GM10266 (cell line): Measurements from ENCODE around the gene MIDN.

Experiments used
- DNase-seq: peaks from one replicate; pipeline ENCODE4 v3.0.0; 2012; ENCODE audit errors: extremely low spot score
- TF ChIP-seq, protein P1 (sequence below): IDR thresholded peaks from 2 replicates; pipeline ENCODE4 v1.5.1; 2012; ENCODE audit warnings: mild to moderate bottlenecking, low read depth; ENCODE audit not compliant: control insufficient read depth, insufficient read depth; ENCODE audit errors: missing control alignments

Gene MIDN

DNA sequence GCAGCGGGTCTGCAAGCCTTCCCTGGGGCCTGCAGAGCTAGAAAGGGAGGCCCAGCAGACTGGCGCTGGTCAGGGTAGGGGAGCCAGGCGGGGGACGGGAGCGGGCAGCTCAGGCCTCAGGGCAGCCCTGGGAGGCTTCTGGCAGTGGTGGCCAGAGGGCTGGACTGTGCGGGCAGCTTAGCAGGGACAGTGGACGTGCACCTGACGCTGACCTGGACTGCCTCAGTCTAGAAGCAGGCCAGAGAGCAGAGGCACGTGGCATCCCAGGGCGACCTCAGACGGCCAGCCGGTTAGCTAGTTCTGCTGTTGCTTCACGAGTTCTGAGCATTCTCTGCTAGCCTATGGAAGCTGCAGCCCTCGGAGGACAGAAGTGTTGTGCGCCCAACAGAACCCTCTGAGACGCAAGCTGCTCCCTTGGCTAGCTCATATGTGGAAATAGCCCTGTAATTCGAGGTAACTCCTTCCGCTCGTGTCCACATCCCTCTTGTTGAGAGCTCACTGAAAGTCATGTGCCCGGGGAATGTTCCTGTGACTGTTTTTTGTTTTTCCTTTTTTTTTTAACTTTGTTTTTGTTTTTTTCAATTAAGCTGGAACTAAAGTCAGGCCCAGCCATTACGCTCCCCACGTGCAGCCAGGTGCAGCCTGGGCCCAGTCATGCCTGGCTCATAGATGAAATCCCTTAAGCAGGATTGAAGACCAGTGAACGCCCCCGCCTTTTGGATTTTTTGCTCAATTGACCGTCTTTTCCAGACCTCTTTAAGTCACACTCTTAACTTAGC lies 25.1 kb downstream of the MIDN start:
- DNase-seq = no peak

DNA sequence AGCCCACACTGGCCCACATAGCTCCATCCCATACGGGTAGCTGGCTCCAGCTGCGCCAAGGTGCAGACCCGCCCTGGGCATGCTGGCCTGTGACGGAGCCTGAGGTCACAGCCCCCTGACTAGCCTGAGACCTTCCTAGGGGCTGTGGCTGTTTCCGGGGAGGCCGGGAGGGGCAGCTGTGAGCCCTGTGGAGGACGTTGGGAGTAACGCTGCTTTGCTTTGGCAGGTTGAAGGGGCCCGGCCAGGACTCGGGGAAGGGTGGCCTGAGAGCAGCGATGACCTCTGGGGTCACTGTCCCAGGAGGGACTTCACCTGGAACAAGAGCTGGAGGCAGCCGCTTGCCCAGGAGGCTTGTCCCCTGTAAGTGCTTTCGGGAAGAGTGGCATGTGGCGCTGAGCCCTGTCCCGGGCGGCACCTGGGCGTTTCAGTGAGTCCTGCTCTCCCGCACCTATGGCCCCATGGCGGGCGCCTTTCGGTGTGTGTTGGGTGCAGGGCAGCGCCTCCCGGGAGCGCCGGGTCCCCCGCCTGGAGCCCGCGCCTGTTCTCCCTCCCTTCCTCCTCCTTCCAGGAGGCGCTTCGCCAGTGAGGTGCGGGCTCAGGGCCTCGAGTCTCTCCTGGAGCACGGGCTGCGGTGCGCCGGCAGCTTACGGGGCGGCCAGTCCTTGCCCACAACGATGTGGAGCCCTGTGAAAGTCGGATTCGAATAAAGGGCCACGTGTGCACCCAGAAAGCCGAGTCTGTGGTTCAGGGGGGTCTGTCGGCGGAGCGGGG lies 25.9 kb downstream of the MIDN start:
- TF ChIP-seq, protein P1, sequence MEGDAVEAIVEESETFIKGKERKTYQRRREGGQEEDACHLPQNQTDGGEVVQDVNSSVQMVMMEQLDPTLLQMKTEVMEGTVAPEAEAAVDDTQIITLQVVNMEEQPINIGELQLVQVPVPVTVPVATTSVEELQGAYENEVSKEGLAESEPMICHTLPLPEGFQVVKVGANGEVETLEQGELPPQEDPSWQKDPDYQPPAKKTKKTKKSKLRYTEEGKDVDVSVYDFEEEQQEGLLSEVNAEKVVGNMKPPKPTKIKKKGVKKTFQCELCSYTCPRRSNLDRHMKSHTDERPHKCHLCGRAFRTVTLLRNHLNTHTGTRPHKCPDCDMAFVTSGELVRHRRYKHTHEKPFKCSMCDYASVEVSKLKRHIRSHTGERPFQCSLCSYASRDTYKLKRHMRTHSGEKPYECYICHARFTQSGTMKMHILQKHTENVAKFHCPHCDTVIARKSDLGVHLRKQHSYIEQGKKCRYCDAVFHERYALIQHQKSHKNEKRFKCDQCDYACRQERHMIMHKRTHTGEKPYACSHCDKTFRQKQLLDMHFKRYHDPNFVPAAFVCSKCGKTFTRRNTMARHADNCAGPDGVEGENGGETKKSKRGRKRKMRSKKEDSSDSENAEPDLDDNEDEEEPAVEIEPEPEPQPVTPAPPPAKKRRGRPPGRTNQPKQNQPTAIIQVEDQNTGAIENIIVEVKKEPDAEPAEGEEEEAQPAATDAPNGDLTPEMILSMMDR = no peak
- no peak for DNase-seq

More for the DNA sequence above, 25.1 kb downstream of the MIDN start:
- TF ChIP-seq, protein P1 = no peak

DNA sequence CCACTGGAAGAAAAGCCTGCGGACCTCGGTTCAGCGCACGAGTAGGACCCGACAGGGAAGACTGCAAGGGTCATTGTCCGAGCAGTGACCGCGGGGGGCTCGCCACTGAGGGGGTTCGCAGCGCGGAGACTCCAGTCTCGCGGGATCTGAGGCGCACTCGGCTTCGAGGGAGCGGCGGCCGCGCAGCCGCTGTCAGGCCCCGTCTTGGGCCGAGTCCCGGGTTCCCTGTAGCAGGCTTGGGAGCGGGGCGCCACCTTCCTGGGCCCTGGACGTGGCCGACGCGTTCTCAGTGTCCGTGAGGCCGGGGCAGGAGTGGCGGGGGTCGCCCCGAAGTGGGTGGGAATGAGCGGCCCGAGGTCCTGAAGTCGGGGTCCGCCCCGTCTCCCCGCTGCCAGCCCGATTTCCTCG lies 26.5 kb downstream of the MIDN start:
- DNase-seq = no peak
- TF ChIP-seq, protein P1 = no peak

DNA sequence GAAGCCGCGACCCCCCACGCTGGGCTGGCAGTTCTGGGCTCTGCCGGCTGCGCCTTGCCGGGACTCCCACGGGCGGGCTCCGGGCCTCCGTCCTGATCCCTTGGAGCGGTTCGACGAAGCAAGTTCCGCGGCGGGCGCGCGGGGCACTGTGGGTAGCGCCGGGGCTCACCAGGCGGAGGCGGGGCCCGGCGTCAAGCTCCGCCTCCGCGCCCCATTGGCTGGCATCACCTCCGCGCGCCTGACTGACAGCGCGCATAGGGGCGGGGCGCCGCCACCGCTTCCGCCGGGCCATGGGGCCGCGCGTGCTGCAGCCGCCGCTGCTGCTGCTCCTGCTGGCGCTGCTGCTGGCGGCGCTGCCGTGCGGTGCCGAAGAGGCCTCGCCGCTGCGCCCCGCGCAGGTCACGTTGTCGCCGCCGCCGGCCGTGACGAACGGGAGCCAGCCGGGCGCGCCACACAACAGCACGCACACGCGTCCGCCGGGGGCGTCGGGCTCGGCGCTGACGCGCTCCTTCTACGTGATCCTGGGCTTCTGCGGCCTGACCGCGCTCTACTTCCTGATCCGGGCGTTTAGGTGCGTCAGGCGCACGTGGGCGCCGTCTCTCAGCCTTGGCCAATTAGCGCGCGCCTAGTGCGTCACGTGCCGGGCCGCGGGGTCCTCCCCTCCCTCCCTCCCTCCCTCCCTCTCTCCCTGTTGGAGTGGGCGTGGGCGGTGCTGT lies 27.0 kb downstream of the MIDN start, which contains the start of gene FAM174C:
Gene FAM174C (plus strand): TSS at position 271 of the 716 bp plus-strand sequence. CDS start 20 bp downstream, at position 291.
- DNase-seq = peak; percentile 98
- TF ChIP-seq, protein P1 = no peak

DNA sequence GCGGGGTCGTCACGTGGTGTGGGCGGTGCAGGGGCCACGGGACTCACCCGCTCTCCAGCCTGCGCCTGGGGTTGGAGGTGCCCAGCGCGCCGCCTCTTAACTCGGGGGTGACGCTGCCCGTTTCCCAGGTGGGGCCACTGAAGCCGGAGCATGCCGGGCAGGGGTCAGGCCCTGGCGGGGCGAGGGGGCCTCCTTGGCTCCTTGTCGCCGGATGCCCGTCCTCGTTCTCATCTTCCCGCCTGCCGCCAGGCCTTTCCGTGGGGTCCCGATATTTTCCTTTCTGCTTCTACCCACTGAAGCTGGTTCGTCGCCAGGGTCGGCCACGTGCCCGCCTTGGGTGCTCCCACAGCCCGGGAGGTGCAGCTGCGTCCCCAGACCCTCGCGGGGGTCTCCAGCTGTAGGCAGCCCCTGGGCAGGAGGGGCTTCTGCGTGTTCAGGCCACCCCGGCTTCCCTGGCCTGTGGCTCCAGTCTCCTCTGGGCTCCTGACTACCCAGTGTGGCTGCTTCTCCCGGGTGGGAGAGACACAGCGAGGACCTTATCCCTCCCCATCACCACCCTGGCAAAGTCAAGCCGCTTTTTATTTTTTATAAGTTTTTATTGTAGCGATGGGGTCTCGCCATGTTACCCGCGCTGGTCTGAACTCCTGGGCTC lies 27.7 kb downstream of the MIDN start:
- no peak for DNase-seq
- TF ChIP-seq, protein P1 = no peak

DNA sequence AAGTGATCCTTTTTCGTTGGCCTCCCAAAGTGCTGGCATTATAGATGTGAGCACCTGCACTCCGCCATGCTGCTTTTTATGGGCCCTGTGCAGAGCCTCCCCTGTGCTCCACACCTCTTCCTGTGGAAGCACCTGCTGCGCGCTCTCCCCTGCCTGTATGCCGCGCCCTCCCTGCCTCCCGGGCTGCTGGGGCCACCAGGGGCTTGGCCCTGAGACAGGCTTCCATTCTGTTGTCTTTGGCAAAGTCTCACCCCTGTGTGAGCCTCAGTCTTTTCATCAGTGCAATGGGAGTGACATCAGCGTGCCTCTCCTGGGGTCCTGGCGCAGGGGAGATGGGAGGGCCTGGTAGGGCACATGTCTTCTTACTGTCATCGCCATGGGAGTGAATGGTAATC lies 28.2 kb downstream of the MIDN start:
- DNase-seq = no peak
- TF ChIP-seq, protein P1 = no peak
